Hypothalamus (tissue), 51 donors: ENCODE results near the gene FBXO36.
"Not testable (repeated sequence)": the region's sequence is repeated elsewhere in the genome, so short reads cannot be mapped to it uniquely, and the experiment has no call there.

ENCODE experiments used
- DNase-seq, 51 donors: peaks; one replicate each; lab custom pipeline; 2025; lab: John Stamatoyannopoulos, UW

FBXO36 gene

DNA sequence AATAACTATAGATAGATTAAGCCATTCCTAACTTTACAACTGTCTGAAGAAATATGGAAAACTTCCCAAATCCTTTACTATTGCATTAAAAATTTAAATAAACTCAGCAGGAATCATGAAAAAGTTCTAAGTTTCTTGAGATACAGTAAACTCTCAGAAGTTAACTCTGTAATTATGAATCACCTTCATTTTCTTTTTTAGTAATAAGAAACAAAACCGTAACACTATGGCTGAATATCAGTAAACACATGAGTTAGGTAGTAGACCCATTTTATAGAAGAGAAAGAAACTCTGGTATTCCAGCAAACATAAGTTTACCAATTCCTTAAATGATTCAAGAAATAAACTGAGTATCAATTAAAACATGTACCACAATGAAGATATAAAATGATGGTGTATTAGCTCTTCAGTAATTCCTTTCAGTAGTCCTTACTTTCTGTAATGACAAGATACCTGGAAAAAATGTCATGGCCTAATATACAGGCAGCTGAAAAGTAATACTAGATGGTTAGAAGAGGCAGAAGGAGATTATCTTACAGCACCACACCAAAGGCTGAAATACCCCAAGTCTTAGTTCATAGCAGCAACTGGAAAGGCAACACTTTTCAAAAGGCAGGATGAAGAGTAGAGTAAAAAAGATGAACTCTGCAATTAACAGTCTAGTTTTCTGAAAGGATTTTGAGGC, 12.0 kb upstream of the FBXO36 start:
- DNase-seq, result no peak

DNA sequence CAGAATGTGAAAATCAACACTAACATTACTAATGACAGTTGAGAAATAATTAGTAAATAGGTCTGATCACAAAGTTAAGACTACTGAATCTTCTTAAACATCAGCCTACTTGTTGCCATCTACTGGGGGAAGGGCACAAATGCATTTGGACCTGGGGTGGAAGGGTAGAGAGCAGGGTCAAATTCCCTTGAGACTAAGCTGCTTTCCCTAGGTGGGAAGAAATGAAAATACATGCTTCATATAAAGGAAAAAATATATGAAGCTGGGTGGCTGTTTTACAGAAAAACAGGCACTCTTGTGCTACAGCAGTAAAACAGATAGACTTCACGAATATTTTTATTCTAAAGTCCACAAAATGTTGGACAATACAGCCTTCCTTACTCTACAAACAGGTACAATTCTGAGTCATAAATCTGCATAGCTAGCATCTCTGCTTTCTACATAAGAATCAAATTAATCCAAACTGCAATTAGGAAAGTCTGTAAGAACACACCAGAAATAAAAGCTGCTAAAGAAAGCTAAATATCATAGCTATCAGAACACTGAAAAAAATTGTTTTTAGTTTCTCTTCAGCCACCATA, 11.4 kb upstream of the FBXO36 start:
- peak in 4 of 51 donors; percentile 2 to 7 (median 3) for DNase-seq

DNA sequence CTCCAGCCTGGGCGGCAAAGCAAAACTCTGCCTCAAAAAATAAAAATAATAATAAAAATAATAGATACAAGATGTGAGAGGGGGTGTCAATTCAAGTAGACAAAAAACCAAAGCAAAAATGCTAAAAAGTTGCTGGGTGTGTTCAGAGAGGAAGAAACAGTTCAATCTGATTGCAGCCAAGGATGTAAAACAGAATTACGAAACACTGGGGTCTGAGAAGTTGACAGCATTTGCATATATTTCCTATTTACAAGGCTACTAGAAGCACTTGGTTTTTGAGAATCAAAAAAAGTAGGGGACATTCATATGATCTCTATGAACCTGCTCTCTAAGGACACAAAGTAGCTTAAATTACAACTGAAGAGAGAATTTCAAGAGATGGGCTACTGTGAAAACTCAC, 8.1 kb upstream of the FBXO36 start:
- DNase-seq, result no peak

DNA sequence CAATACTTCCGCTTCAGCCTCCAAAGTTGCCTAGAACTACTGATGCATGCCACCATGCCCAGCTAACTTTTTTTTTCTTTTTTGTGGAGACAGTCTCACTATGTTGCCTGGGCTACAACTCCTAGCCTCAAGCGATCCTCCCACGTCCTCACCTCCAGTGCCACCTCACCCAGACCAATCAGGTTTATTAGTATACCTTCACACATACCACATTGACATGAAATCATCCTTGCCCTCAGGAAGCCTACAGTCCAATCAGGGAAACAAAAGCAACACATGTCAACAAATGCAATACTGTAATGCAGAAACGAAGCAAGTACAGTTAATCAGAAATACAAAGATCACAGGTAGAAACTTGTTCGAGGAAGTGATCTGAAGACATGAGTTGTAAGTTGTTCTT, 4.5 kb upstream of the FBXO36 start:
- no peak for DNase-seq

DNA sequence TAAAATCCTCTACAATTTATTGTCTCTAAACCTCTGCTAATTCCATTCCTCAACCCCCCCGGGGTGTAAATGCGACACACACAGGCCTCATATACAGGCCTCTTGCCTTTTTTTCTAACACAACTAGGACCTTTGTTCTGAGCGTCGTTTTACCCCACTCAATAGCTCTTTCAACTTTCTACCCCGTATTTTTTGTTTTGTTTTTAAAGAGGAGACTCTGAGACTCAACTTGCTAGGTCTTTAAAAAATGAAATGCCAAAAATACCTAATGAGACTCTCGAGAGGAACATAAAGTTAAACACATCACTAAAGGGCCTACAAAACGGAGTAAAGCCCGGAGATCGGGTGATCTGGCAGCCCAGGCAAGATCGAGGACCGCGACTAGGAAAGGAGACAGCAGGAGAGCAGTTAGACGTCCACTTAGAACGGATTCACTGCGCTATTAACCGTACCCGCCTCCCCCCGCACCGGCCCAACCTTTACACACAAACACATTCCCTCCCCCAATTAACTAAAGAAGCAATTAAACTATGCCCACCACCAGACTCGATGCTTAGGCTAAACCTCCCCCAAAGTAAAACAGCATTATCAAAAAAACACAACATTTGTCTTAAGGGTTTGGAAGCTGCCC, 2.2 kb upstream of the FBXO36 start:
- DNase-seq, result peak in 10 of 51 donors; percentile 1 to 17 (median 4)

DNA sequence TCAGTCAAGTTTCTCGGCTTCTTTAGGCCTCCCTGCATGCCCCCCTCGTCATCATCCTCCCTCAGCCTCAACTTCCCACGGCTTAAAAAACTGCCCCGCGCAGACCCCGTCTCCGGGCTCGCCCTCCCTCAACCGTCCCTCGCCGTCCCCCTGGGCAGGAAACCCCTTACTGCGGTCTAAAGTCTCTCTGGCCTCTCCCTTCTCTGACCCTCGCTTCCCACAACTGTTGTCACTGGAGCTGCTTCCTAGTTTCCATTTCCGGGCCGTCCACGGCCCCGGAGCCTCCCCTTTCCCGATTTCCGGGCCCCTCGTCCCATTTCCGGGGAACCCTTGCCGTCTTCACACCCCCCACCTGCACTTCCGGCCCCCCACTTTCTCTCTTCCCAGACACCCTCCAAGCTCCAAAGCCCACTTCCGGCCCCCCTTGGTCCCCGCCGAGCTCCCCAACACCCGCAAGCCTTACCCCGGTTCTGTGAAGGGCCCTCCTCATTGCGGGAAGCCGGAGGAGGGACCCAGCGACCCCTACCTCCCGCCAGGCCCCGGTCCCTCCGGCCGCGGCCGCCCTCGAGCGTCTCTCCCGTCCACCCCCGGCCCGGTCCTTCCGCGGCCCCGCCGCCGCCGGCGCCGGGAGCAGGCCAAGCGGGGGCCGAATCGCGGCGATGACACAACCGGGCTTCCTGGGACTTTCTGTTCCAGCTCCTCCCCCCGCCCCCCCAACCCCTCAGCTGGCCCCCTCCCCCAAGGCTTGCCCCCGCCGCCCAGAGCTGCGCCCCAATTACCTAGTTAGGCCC, 1.0 kb upstream of the FBXO36 start:
- DNase-seq, result peak; percentile 21 to 90 (median 71)

DNA sequence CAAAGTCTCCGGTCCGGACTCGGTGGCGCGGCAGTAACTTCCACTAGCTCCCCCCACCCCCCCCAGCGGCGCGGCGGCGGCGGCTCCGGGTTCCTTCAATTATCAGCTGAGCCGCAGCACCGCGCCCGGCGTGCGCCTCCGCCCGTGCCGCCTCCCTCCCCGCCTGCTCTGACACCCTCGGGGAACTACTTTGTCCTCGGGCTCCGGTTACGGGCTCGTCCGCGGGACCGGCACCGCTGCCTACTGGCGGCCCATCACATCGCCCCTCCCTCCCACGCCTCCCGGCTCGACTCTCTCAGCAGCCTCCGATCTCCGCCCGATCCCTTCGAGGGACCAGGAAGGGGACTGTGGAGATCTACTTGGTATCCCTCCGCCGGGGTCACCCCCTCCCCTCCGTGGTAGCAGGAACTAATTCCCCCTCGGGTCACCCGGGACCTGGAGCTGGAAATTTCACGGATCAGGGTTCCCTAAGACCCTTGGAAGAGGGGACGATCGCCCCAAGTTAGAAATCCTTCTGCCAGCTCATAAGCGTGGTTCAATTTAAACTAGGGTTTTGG, 333 bp upstream of the FBXO36 start, which contains the start of gene TRIP12:
TRIP12 (minus strand) TSS at position 118 of the 557 bp plus-strand sequence. CDS start 41,930 bp downstream, outside the sequence.
- peak; percentile 79 to 99 (median 91) for DNase-seq

DNA sequence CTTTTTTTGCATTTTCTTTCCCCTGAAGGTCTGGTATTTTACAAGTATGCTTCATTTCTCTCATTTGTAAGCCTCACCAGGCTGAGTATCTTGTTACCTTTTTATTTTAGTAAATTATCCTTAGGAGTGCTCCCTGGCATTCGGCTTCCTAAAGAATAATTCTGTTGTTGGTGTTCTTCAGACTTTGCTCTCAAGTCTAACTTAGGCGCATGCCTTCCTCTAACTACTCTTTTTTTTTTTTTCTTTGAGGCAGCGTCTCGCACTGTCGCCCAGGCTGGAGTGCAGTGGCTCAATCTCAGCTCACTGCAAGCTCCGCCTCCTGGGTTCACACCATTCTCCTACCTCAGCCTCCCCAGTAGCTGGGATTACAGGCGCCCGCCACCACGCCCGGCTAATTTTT, 2.2 kb downstream of the FBXO36 start:
- not testable (repeated sequence) for DNase-seq

DNA sequence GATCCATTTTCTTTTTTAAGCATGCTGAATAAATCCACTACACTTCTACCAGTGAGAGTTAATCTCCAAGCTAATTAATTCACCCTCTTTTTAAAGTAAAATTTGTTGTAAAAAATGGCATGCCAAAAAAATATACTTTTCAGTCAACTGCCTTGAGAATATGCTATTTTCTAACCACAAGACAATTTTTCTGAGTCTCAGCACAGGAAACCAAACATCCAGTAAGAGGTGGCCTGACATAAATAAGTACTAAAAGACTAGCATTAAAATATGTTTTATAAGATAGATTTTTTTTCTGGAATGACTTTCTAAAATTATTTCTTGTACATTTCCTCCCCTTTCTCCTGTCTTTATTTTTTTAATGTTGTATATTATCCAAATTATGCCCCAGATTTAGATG, 2.9 kb downstream of the FBXO36 start:
- DNase-seq, result no peak

DNA sequence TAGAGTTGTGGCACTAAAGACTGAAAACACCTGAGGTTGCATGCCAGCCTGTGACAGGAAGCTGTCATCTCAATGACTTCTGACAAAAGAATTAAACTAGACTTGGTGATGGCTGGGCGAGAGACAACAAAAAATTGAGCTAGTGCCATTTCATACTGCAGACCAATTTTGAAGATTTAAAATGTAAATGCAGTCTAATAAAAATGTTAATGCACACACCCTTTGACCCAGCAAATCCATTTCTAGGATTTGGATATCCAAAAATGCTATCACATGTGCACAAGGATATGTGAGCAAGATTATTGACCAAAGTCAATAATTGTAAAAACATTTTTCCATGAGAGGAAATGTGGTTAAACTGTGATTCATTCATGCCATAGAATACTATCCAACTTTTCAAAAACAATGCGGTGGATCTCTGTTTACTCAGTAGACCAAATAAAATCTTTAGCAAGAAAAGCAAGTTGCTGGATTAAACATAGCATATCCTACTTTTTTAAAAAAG, 5.6 kb downstream of the FBXO36 start:
- no peak for DNase-seq

DNA sequence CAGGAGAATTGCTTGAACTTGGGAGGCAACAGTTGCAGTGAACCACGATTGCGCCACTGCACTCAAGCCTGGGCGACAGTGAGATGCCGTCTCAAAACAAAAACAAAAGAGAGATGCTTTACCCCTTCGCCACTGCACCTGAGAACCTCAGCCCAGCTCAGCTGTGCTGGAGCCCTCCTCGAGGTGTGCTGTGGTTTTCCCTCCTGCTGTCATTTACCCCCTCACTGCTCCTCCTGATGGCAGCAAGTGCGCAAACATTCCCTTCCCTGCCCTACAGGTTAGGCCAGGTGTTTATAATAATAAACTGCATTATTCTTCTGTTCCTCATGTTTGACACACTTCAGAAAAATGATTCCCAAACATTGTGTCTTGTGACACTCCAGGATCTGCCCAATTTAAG, 8.4 kb downstream of the FBXO36 start:
- DNase-seq, result no peak

DNA sequence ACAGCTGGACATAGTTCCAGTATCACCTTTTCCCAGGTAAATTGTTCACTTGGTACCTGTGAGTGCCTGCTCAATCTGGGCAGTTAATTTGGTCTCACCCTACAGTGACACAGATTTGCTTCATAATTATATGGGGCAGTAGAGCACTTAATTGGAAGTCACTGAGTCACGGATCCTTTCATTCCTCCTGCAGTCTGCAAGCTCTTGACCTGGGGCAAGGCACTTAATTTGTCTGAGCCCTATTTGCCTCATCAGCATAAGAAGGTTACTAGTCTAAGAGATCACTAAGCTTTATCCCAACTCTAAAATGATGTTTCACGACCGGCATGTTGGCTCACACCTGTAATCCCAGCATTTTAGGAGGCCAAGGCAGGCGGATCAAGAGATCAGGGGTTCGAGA, 8.9 kb downstream of the FBXO36 start:
- DNase-seq, result no peak

DNA sequence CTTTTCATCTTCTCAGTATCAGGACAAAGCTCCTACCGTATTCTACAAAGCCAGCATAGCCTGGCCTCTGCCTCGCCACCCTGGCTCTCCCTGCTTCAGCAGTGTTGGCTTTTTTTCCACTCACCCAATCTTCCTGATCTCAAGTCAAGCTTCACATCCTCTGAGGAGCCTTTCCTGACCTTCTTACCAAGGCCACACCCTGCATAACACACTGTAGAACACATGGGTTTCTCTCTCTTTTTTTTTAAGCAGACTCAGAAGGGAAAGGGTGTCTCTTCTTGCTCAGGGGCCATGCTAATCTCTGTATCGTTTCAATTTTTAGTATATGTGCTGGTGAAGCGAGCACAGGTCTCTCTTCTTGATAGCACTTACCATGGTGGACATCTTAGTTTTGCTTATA, 15.2 kb downstream of the FBXO36 start:
- no peak for DNase-seq

DNA sequence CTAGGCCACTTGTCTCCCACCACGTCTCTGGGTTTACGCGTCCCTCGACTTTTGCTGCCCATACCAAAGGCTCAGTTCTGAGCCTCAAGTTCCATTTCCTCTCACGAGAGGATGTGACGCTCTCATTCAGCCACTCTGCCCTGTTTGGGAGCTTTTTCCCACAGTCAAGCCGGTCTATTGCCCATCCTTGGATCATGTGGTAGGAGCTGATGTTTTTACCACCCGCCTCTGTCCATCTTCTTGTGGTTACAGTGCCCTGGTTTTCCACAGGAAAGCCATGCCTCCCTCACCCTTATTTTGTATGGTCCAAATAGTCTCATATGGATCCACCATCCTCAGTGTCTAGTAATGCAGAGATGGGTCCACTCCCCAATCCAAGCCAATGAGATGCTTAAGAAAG, 20.4 kb downstream of the FBXO36 start:
- DNase-seq, result no peak

DNA sequence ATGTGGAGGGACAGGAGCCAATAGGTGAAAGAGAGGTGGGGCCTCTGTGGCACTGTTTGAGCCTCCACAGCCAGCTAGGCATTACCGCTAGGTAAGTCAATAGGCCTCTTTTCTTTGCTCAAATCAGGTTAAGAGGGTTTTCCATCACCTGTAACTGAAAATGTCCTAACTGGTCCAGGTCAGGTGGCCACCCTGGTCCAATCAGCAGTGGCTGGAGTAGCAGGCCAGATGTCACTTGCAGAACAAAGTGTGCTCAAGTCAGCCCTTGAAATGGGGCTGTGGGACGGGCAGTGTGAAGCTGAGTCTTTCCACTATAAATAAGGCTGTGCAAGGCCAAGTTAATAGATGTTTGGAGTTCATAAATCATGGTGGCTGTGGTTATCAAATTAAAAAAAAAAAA, 20.9 kb downstream of the FBXO36 start:
- no peak for DNase-seq

DNA sequence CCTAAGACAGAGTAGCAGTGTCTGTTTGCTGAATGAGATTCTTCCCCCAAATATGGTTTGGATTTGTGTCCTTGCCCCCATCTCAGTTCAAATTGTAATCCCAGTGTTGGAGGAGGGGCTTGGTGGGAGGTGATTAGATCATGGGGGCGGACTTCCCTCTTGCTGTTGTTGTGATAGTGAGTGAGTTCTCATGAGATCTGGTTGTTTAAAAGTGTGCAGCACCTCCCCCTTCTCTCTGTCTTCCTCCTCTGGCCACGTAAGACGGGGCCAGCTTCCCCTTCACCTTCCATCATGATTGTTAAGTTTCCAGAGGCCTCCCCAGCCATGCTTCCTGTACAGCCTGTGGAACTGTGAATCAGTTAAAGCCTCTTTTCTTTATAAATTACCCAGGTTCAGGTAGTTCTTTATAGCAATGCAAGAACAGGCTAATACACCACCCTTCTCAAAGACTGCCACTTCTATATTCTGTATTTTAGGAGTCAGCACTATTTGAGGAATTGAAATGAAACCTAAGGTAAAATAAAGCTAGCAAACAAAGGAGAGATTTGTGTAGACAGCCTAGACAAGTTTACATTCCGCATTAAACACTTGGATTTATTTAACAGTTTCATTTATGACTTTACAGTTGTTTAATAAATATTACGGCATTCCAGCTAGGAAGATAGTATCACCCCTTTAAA, 21.6 kb downstream of the FBXO36 start:
- no peak for DNase-seq

DNA sequence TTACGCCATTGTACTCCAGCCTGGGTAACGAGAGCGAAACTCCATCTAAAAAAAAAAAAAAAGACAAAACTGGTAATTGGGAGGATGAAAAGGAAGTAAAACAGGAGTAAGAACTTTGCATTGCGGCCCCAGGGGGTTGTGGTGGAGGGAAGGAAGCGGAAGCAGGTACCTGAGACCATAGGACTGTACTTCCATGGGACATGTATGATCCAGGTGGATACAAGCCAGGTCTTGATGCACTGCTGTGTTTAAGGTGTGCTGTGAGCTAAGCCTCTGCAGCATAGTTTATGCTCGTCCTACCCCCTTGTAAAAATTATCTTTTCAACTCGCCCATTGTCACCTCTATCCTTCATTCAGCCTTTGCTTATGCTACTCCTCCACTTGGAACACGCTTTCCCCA, 23.7 kb downstream of the FBXO36 start:
- DNase-seq, result no peak

DNA sequence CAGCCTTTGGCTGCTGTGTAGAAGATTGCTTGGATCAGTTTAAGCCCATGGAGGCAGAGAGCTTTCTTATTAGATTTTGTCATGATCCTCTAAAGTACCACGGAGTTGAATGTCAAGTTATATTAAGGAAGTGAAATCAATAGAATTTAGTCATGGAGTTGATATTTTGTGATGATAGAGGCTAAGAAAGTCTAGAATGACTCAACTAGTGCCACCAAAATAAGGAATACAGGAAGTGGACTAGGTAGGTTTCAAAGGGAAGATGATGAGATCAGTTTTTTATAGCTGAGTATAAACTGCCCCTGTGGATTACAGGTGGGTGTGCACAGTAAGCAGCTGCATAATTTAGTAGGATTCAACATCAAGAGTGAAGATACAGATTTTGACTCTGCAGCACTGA, 25.2 kb downstream of the FBXO36 start:
- DNase-seq, result no peak

DNA sequence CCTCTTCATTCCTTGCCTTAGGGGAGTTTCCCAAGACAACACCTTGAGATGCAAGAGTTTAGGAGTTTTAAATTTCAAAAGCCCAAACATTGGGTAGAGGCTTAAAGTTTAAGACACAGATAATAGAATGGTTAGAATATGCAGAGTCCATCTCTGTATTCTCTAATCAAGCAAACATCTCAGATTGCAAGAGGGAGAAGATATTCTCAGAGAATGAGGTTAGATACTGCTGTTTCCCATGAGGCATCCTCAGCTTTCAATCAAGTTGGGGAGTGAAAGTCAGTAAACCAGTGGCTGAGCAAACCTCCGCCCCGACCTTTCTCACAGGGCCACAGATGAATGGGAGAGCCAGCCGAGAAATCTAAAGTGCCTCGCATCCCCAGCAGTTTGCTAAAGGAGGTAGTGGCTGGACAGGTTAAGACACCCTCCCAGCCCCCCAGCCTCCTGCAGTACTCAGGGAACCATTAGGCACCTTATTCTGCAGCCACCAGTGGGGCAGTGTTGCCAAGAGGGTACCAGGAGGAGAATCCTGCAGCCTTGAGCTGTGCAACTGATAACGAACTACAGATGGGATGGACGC, 30.0 kb downstream of the FBXO36 start:
- no peak for DNase-seq

DNA sequence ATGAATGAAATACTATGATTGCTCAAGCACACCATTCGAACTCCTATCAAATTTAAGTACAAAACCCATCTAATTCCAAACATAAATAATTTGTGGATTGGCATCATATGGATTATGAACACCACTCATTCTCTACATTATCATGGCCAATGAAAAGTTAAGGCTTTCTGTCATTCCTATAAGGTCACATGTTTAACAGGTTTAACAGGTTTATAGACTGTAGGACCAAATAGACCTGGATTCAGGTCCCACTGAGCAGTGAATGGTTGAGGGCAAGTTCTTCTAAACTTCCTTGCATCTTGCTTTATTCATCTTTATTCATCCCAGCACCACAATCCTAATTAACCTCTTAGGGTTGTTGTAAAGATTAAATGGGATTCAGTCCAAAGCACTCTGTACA, 33.4 kb downstream of the FBXO36 start:
- DNase-seq, result no peak
